ENCODE data around the gene USP47.

USP47 gene

GRCh38 chr11:12005061-12005460, 163.3 kb downstream of the USP47 start:
- DNase-seq, result no peak

GRCh38 chr11:12005476-12005875, 163.7 kb downstream of the USP47 start:
- no peak for DNase-seq

- no peak for DNase-seq
Measured at GRCh38 chr11:12006552-12007229, 164.9 kb downstream of the USP47 start.

GRCh38 chr11:12007230-12007593, 165.4 kb downstream of the USP47 start:
- DNase-seq, result no peak

GRCh38 chr11:12007769-12008737, 166.3 kb downstream of the USP47 start, which contains the start of gene DKK3:
Gene DKK3 (minus strand): TSS chr11:12008626. CDS start chr11:12008582, 44 bp downstream.
- peak; percentile 77 for DNase-seq

Measured in retina (tissue), 1 donor.